Hematopoietic multipotent progenitor cell treated with erythropoietin and hydrocortisone succinate and interleukin-3 and kit ligand, for 8 days (in vitro differentiated cells): ENCODE data around the gene FMNL2.
"Not testable (repeated sequence)": the region's sequence is repeated elsewhere in the genome, so short reads cannot be mapped to it uniquely, and the experiment has no call there.

ENCODE experiments used
- DNase-seq: peaks from one replicate; pipeline ENCODE4 v3.0.0-alpha.2; 2015

Gene FMNL2

GRCh38 chr2:152376968-152377367 lies 42.0 kb downstream of the FMNL2 start:
- no peak for DNase-seq

DNA sequence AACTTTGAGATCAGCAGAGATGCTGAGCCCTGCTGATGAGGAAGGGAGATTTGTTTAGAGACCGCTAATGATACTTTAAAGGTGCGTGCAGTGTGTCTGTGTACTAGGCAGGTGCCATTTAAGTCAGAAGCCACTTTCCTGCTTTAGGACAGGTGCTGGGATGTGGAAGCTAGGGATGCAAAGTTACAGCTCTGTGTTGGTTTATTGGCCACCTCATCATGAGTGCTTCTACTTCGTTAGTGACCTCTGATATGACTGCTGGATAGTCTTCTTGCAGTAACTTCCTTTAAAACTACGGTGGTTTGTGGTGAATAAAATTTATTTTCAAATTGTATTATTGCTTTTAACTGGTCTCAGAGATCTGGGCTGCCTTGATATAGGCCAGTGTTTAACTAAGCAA lies 44.1 kb downstream of the FMNL2 start:
- no peak for DNase-seq

GRCh38 chr2:152380261-152381055 lies 45.5 kb downstream of the FMNL2 start:
- no peak for DNase-seq

DNA sequence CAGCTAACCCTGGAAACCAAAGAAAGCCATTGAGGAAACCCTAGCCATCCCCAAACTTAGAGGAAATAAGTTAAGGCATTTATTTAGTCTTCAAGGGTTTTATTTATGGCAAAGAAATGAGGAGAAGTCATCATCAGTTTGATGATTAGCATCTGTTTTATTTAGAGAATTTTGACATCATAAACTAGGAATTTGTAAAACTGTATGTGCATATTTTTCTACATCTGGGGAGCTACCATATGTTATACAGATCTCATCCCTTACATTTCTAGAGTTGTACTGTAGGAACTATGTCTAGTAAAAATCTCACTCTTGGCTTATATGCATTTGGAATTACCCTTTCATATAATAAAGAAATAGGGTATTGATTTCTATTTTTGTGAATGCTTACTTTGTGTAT lies 48.7 kb downstream of the FMNL2 start:
- no peak for DNase-seq

GRCh38 chr2:152384992-152385391 lies 50.0 kb downstream of the FMNL2 start:
- DNase-seq: no peak

DNA sequence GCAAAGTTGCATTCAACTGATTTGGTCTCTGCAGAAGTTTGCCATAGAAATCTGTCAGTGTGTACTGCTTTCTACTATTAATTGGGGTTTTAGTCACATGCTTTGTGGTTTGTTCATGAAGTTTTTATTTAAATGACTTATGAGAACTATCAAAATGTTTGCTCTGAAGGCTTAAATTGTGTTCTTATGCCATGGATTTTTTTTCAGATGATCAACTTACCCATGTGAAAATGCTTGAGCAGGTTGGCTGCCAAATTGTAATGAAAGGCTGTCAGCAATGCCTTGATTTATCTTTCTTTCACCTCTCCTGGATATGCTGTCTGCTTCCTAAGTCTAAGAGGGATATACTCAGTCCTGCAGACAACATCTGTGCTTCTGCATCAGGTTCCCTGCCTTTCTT lies 50.7 kb downstream of the FMNL2 start:
- no peak for DNase-seq

- no peak for DNase-seq
These were observed 51.3 kb downstream of the FMNL2 start for GRCh38 chr2:152386266-152386665.

GRCh38 chr2:152387041-152387440 lies 52.1 kb downstream of the FMNL2 start:
- peak; percentile 45 for DNase-seq

DNA sequence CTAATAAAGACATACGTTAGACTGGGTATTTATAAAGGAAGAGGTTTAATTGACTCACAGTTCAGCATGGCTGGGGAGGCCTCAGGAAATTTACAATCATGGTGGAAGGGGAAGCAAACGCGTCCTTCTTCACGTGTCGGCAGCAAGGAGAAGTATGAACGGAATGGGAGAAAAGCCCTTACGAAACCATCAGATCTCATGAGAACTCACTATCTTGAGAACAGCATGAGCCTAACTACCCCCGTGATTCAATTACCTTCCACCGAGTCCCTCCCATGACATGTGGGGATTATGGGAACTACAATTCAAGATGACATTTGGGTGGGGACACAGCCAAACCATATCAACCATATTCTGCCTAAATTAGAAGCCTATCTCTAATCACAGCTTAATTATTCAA lies 53.3 kb downstream of the FMNL2 start:
- not testable (repeated sequence) for DNase-seq

DNA sequence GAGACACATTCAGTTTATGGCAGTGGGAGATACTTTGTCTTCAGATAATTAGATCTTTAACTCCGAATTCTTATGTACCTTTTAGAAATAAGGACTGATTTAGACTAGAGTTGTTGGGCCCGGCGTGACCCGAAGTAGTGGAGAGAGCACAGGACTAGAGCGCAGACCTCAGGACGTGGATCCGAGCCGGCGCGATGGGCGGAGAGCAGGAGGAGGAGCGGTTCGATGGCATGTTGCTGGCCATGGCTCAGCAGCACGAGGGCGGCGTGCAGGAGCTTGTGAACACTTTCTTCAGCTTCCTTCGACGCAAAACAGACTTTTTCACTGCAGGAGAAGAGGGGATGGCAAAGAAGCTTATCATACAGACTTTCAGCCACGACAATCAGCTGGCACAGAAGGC lies 54.5 kb downstream of the FMNL2 start:
- no peak for DNase-seq

- DNase-seq: no peak
These were observed 55.9 kb downstream of the FMNL2 start for GRCh38 chr2:152390837-152391236.

- no peak for DNase-seq
These were observed 56.3 kb downstream of the FMNL2 start for GRCh38 chr2:152391318-152391717.

GRCh38 chr2:152393377-152393776 lies 58.4 kb downstream of the FMNL2 start:
- DNase-seq: no peak

- DNase-seq: no peak
These were observed 59.4 kb downstream of the FMNL2 start for GRCh38 chr2:152394326-152394725.

- DNase-seq: no peak
These were observed 60.1 kb downstream of the FMNL2 start for GRCh38 chr2:152395103-152395502.

DNA sequence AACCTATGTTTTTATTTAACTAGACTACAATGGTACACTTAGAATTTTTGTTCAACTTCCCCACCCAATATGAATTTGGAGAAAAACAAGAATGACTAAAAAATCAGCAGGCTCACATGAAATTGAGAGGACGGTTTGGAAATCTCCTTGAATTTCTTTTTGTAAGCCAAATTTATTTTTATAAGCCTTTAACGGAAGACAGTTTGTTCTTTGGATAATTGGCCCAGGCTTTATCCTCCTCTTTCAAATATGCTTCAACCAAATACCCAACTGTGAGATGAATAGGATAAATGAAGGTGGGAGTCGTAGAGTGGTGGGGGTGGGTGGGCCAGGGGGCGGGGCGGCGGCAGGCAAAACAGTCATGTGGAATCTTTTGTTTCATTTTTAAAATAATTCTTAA lies 60.6 kb downstream of the FMNL2 start:
- DNase-seq: no peak

- no peak for DNase-seq
These were observed 61.1 kb downstream of the FMNL2 start for GRCh38 chr2:152396051-152396511.

DNA sequence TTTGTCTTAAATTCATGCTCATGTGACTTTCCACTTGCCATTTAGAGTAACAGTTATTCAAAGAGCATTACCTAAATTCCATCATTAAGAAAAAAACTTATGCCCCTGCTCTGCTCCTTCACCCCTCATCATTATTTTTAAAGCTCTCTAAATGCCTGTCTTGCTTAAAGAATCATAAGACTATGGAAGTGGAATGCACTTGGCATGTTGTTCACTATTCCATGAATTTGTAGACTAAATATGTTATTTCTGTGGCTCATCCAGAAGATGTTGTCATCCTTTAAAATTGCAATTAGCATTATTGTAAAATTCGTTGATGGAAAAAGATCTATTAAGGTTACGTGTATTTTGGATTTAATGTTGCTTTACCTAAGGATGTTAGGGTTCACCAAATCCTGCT lies 61.8 kb downstream of the FMNL2 start:
- DNase-seq: no peak

- DNase-seq: no peak
These were observed 64.0 kb downstream of the FMNL2 start for GRCh38 chr2:152399003-152399402.

DNA sequence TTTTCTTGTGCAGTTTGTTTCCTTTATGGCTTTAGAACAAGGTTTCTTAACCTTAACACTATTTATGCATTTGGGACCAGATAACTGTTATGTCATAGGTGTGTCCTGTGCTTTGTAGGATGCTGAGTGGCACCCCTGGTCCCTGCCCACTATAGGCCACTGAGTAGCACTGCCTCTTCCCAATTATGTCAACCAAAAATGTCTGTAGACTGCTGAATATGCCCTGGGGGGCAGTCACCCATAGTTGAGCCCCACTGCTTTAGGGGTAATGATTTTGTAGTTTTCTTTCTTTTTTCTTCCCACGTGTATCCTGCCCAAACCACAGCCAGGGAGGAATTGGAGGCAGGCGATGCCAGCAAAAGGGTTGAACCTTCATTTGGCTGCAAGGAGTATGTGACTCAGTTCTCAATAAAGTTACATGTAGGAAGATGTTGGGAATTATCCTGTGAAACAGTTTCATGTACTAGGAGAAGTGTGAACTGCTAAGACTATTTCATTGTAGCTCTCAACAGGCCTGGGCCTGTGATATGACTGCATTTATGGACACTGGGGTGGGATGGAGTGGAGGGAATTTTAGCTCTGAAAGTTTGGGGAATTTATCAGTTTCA lies 65.7 kb downstream of the FMNL2 start:
- no peak for DNase-seq

DNA sequence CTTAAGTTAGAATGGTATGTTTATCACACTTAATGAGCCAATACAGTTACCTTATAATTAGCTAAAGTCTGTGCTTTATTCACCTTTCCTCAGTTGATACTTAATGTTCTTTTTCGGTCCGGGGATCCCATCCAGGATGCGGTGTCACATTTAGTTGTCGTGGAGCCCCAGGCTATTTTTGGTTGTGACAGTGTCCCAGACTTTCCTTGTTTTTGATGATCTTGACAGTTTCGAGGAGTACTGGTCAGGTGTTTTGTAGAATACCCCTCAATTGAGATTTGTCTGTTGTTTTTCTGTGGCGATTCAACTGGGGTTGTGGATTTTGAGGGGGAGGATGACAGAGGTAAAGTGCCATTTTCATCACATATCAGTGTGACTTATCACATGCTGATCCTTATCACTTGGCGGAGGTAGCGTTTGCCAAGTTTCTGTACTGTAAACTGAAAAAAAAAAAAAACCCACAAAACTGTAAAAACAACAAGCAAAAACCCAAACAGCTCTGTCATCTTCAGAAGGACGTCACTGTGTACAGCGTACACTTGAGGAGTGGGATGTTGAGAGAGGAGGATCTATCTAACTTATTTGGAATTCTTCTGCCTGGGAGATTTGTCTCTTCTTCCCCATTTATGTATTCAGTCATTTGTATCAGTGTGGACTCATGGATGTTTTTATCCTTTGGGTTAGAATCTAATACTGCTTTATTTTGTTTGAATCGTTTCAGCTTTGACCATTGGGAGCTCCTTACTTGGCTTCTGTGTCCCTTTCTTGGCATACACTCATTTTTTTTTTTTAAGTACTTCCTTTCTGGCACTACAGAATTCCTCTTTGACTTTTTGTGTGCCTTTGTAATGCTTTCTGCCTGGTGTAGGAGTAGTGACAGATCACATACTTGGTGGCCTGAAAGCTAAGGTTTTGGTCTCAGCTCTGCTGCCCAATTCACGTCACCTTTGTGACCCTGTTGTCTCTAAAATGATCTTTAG lies 68.1 kb downstream of the FMNL2 start:
- no peak for DNase-seq

- DNase-seq: no peak
These were observed 70.5 kb downstream of the FMNL2 start for GRCh38 chr2:152405206-152406118.
